ENCODE measurements around the gene ANKRD28.

The ANKRD28 gene

DNA sequence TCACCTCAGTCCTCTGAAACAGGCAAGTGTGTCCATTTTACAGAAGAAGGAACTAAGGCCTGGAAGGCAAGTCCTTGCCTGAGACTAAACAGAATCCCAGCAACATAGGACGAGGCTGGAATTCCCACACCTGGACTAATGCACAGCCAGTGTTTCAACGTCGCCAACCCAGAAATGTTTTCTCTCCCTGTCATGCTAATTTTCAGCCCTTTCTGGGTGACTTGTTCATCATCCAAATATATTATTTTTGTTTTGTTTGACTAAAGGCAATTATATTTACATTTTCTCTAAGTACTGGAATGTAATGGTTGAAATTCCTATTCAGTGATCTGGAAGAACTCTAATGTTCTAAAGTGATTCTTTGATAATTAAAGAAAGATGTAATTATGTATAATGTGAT is 144.5 kb downstream of the ANKRD28 start:
- no peak overlapping the region for H2AFZ ChIP-seq (ENCODE audit: low read length)
- no peaks in the 10 kb centered on the region for H3K79me2 ChIP-seq (ENCODE audit: insufficient read depth, low read length)
- no peak overlapping the region for H3K4me2 ChIP-seq (ENCODE audit: low read length)
- no peak overlapping the region for H3K4me3 ChIP-seq (ENCODE audit: low read depth, low read length, poor library complexity, severe bottlenecking)
- no peaks in the 10 kb centered on the region; the same call in 1 of the 2 replicates for H3K27me3 ChIP-seq (ENCODE audit: insufficient read depth, low read length)
- TF ChIP-seq EZH2 (IDR thresholded peaks at IDR 0.05; ENCODE audit: borderline replicate concordance, low read length) (no peak), CTCF (IDR thresholded peaks at IDR 0.05; ENCODE audit: low read length) (no peak)
- no peaks in the 10 kb centered on the region for H3K36me3 ChIP-seq (ENCODE audit: insufficient read depth, low read length)
- peaks cover 6% of the 10 kb centered on the region; the same call in 1 of the 2 replicates for H3K9me3 ChIP-seq (ENCODE audit: low read length)
- no peaks in the 10 kb centered on the region for H4K20me1 ChIP-seq (ENCODE audit: insufficient read depth, low read length)
- H3K9me2 ChIP-seq (ENCODE audit: low read depth, low read length), result no peaks in the 10 kb centered on the region
- H3K9ac ChIP-seq (ENCODE audit: low read length), result no peak overlapping the region
- no peak overlapping the region for H3K27ac ChIP-seq (ENCODE audit: low read depth, low read length, poor library complexity, severe bottlenecking)
- H3K4me1 ChIP-seq (ENCODE audit: insufficient read depth, low read length, severe bottlenecking), result peaks cover 1% of the 10 kb centered on the region
- no peaks in the 10 kb centered on the region for H3F3A ChIP-seq (ENCODE audit: insufficient read depth, low read length)

DNA sequence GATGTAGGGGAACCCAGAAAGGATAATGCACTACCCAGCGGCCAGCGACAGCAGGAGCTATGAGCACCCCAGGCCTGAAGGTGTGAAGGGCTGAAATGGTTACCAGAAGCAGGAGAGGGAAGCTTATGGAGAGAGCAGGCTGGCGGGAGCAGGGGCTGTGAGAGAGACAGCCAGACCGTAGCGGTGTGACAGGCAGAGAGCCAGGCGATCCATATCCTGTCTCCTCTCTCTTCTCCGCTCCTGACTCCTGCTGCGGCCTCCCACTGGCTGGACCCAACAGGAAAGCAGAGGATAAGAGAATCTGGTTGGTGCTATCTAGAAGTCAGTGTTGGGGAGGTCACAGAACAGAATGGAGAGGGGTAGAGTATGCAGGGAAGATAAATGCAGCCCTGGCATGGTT is 146.4 kb downstream of the ANKRD28 start:
- H3K9me2 ChIP-seq (ENCODE audit: low read depth, low read length), result no peaks in the 10 kb centered on the region
- TF ChIP-seq CTCF (IDR thresholded peaks at IDR 0.05; ENCODE audit: low read length), result no peak
- TF ChIP-seq EZH2 (IDR thresholded peaks at IDR 0.05; ENCODE audit: borderline replicate concordance, low read length), result no peak
- peaks cover 3% of the 10 kb centered on the region; the same call in 1 of the 2 replicates for H3K9me3 ChIP-seq (ENCODE audit: low read length)
- peaks cover 15% of the 10 kb centered on the region for H3K4me1 ChIP-seq (ENCODE audit: insufficient read depth, low read length, severe bottlenecking)
- H2AFZ ChIP-seq (ENCODE audit: low read length), result no peak overlapping the region
- H3K27me3 ChIP-seq (ENCODE audit: insufficient read depth, low read length), result no peaks in the 10 kb centered on the region; the same call in 1 of the 2 replicates
- H3K27ac ChIP-seq (ENCODE audit: low read depth, low read length, poor library complexity, severe bottlenecking), result no peak overlapping the region
- no peaks in the 10 kb centered on the region for H3K79me2 ChIP-seq (ENCODE audit: insufficient read depth, low read length)
- no peaks in the 10 kb centered on the region for H3F3A ChIP-seq (ENCODE audit: insufficient read depth, low read length)
- H3K36me3 ChIP-seq (ENCODE audit: insufficient read depth, low read length), result no peaks in the 10 kb centered on the region
- no peak overlapping the region for H3K4me2 ChIP-seq (ENCODE audit: low read length)
- H4K20me1 ChIP-seq (ENCODE audit: insufficient read depth, low read length), result no peaks in the 10 kb centered on the region
- no peak overlapping the region for H3K4me3 ChIP-seq (ENCODE audit: low read depth, low read length, poor library complexity, severe bottlenecking)
- no peak overlapping the region for H3K9ac ChIP-seq (ENCODE audit: low read length)

DNA sequence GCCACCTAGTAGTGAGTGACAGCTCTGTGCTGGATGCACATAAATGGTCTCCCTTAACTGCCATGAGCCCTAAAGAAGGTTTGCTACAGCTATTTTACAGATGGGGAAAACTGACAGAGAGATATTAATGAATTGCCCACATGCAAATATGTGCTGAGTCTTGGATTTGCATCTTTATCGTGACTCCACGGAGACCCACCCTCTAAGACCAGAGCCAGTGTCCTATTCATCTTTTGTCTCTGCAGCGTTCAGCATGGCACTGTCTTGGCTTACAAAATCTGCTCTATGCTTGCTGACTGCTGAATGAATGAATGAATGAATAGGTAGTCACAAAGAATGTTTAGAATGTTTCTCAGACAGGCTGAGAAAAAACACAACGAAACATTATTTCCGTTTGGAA is 147.9 kb downstream of the ANKRD28 start:
- Histone ChIP-seq H3K4me2 (ENCODE audit: low read length) (no peak overlapping the region), H3K36me3 (ENCODE audit: insufficient read depth, low read length) (no peaks in the 10 kb centered on the region), H3K9me2 (ENCODE audit: low read depth, low read length) (no peaks in the 10 kb centered on the region), H3K9ac (ENCODE audit: low read length) (no peak overlapping the region), H3K79me2 (ENCODE audit: insufficient read depth, low read length) (no peaks in the 10 kb centered on the region), H3F3A (ENCODE audit: insufficient read depth, low read length) (no peaks in the 10 kb centered on the region), H2AFZ (ENCODE audit: low read length) (no peak overlapping the region), H3K4me1 (ENCODE audit: insufficient read depth, low read length, severe bottlenecking) (peaks cover 15% of the 10 kb centered on the region), H3K9me3 (ENCODE audit: low read length) (no peaks in the 10 kb centered on the region), H3K27me3 (ENCODE audit: insufficient read depth, low read length) (no peaks in the 10 kb centered on the region; the same call in 1 of the 2 replicates), H4K20me1 (ENCODE audit: insufficient read depth, low read length) (no peaks in the 10 kb centered on the region), H3K27ac (ENCODE audit: low read depth, low read length, poor library complexity, severe bottlenecking) (no peak overlapping the region), H3K4me3 (ENCODE audit: low read depth, low read length, poor library complexity, severe bottlenecking) (no peak overlapping the region)
- no peak for TF ChIP-seq EZH2 (IDR thresholded peaks at IDR 0.05; ENCODE audit: borderline replicate concordance, low read length)
- no peak for TF ChIP-seq CTCF (IDR thresholded peaks at IDR 0.05; ENCODE audit: low read length)
